GM19099 (cell line): ENCODE results near the gene TFCP2L1.

ENCODE experiments used
- POLR2A ChIP-seq: IDR thresholded peaks from 3 replicates; pipeline ENCODE4 v1.6.1; 2011; ENCODE audit warnings: low read depth; ENCODE audit not compliant: insufficient read length; ENCODE audit errors: extremely low read depth

The TFCP2L1 gene

GRCh38 chr2:121253021-121253673 is 31.9 kb downstream of the TFCP2L1 start:
- TF ChIP-seq POLR2A, result no peak

- no peak for TF ChIP-seq POLR2A
Observed at GRCh38 chr2:121251497-121251896, 33.5 kb downstream of the TFCP2L1 start.

- TF ChIP-seq POLR2A, result no peak
Observed at GRCh38 chr2:121248766-121249343, 36.1 kb downstream of the TFCP2L1 start.

- no peak for TF ChIP-seq POLR2A
Observed at GRCh38 chr2:121247971-121248370, 37.0 kb downstream of the TFCP2L1 start.

- no peak for TF ChIP-seq POLR2A
Observed at GRCh38 chr2:121247534-121247933, 37.5 kb downstream of the TFCP2L1 start.

GRCh38 chr2:121246704-121247255 is 38.2 kb downstream of the TFCP2L1 start:
- no peak for TF ChIP-seq POLR2A

- no peak for TF ChIP-seq POLR2A
Observed at GRCh38 chr2:121245913-121246312, 39.1 kb downstream of the TFCP2L1 start.

- TF ChIP-seq POLR2A, result no peak
Observed at GRCh38 chr2:121245120-121245820, 39.7 kb downstream of the TFCP2L1 start.

GRCh38 chr2:121244616-121245015 is 40.4 kb downstream of the TFCP2L1 start:
- TF ChIP-seq POLR2A, result no peak

- TF ChIP-seq POLR2A, result no peak
Observed at GRCh38 chr2:121243821-121244460, 41.1 kb downstream of the TFCP2L1 start.

GRCh38 chr2:121242976-121243375 is 42.0 kb downstream of the TFCP2L1 start:
- TF ChIP-seq POLR2A, result no peak

- no peak for TF ChIP-seq POLR2A
Observed at GRCh38 chr2:121242175-121242875, 42.7 kb downstream of the TFCP2L1 start.

GRCh38 chr2:121241466-121241865 is 43.5 kb downstream of the TFCP2L1 start:
- no peak for TF ChIP-seq POLR2A

- TF ChIP-seq POLR2A, result no peak
Observed at GRCh38 chr2:121240436-121240835, 44.6 kb downstream of the TFCP2L1 start.

GRCh38 chr2:121239969-121240368 is 45.0 kb downstream of the TFCP2L1 start:
- no peak for TF ChIP-seq POLR2A
